Gastroesophageal sphincter (tissue), 4 donors: ENCODE measurements around the gene GCSAM. TPM values are rescaled to one million over a fixed set of nuclear protein-coding genes. Genes with fewer than 3 reads are reported as not detected.

Source experiments
- ATAC-seq: fragments of 150-250 bp; one replicate; pipeline ENCODE4 v1.9.1; 2016; ENCODE audit warnings: mild to moderate bottlenecking, moderate library complexity
- H3K27ac ChIP-seq, 4 donors: fragments of 200-600 bp; sonication (generic) in 3 of 4; 1 replicate in 3 of 4; 2 replicates in 1 of 4; pipeline ENCODE4 v1.5.1; 2016 to 2019
- H3K27me3 ChIP-seq: fragments of 200-600 bp; sonication (generic); one replicate; pipeline ENCODE4 v1.5.1; 2019
- H3K36me3 ChIP-seq, 2 donors: fragments of 200-600 bp; sonication (generic); one replicate each; pipeline ENCODE4 v1.5.1; 2019; ENCODE audit warnings: control low read depth in 1 of 2
- H3K4me1 ChIP-seq, 3 donors: fragments of 200-600 bp; sonication (generic); 1 replicate in 2 of 3; 2 replicates in 1 of 3; pipeline ENCODE4 v1.5.1; 2016 to 2019; ENCODE audit warnings: control low read depth in 2 of 3
- H3K4me3 ChIP-seq, 2 donors: fragments of 200-600 bp; sonication (generic); one replicate each; pipeline ENCODE4 v1.5.1; 2019; ENCODE audit warnings: mild to moderate bottlenecking in 1 of 2, moderate library complexity in 1 of 2
- H3K9me3 ChIP-seq, 3 donors: fragments of 200-600 bp; sonication (generic); one replicate each; pipeline ENCODE4 v1.5.1; 2017 to 2019; ENCODE audit warnings: control low read depth in 2 of 3
- CTCF ChIP-seq, 4 experiments: fragments of 200-600 bp in 2 of 4; fragments of 450-650 bp in 2 of 4; sonication (generic) in 1 of 4; IDR thresholded peaks; one replicate each; pipeline ENCODE4 v1.5.1; 2017 to 2019; ENCODE audit warnings: antibody characterized with exemption in 4 of 4, mild to moderate bottlenecking in 2 of 4, moderate library complexity in 2 of 4
- EP300 ChIP-seq: sonication (generic); formaldehyde crosslinking; IDR thresholded peaks from one replicate; pipeline ENCODE4 v1.6.1; 2017; ENCODE audit warnings: antibody characterized with exemption, mild to moderate bottlenecking
- POLR2A ChIP-seq, 2 donors: fragments of 450-650 bp; IDR thresholded peaks; one replicate each; pipeline ENCODE4 v1.6.1; 2017; ENCODE audit warnings: antibody characterized with exemption in 2 of 2, mild to moderate bottlenecking in 2 of 2, moderate library complexity in 1 of 2
- POLR2AphosphoS5 ChIP-seq: sonication (generic); formaldehyde crosslinking; IDR thresholded peaks from one replicate; pipeline ENCODE4 v1.6.1; 2017; ENCODE audit warnings: antibody characterized with exemption
- WGBS, 2 donors: methylation state at CpG; one replicate each; pipeline ENCODE4 v1.1.5; 2018; ENCODE audit warnings: low coverage in 1 of 2; 5-methylcytosine and 5-hydroxymethylcytosine counted together
- total RNA-seq, 4 donors: library from RNA; depleted of rRNA; stranded (reverse); fragments of >200 nt; gene quantifications; one replicate each; pipeline ENCODE4 v1.1.0, GENCODE V29; 2016

GCSAM gene
- total RNA-seq, 4 donors from 2014 or later: 0.42 TPM; not detected in 3

- no peaks in the 10 kb centered on the region for H3K36me3 ChIP-seq
- H3K9me3 ChIP-seq: no peaks in the 10 kb centered on the region
- TF ChIP-seq POLR2AphosphoS5: no peak
- 92 to 100% methylated on average over 3 of the region's 3 CpGs for WGBS, 2 donors
- H3K27me3 ChIP-seq: no peaks in the 10 kb centered on the region
- H3K4me3 ChIP-seq: no peak overlapping the region
- no peak for ATAC-seq
- no peaks in the 10 kb centered on the region for H3K4me1 ChIP-seq
- H3K27ac ChIP-seq: no peak overlapping the region
These were observed 1.9 kb downstream of the GCSAM start for GRCh38 chr3:112131111-112131510.

- ATAC-seq: no peak
- 93% methylated on average over 3 of the region's 3 CpGs; no CpG with 5 or more reads in 1 of the 2 donors for WGBS, 2 donors
- no peak overlapping the region for H3K4me3 ChIP-seq
These were observed 2.4 kb downstream of the GCSAM start for GRCh38 chr3:112130638-112130993.

GRCh38 chr3:112129925-112130637 lies 3.0 kb downstream of the GCSAM start:
- Histone ChIP-seq H3K36me3 (no peaks in the 10 kb centered on the region), H3K27ac (no peak overlapping the region), H3K4me1 (no peaks in the 10 kb centered on the region), H3K9me3 (no peaks in the 10 kb centered on the region), H3K27me3 (no peaks in the 10 kb centered on the region), H3K4me3 (no peak overlapping the region)
- WGBS, 2 donors: 86 to 97% methylated on average over 3 to 4 of the region's 4 CpGs
- ATAC-seq: no peak
- TF ChIP-seq CTCF (IDR thresholded peaks at IDR 0.05): no peak
- no peak for TF ChIP-seq POLR2AphosphoS5
- no peak for TF ChIP-seq POLR2A (IDR thresholded peaks at IDR 0.05)
- no peak for TF ChIP-seq EP300

More at GRCh38 chr3:112130638-112130993, 2.4 kb downstream of the GCSAM start:
- H3K27me3 ChIP-seq: no peaks in the 10 kb centered on the region
- H3K36me3 ChIP-seq: no peaks in the 10 kb centered on the region
- H3K27ac ChIP-seq: no peak overlapping the region
- TF ChIP-seq CTCF (IDR thresholded peaks at IDR 0.05): no peak
- TF ChIP-seq POLR2A (IDR thresholded peaks at IDR 0.05): no peak
- TF ChIP-seq POLR2AphosphoS5: no peak
- H3K4me1 ChIP-seq: no peaks in the 10 kb centered on the region
- H3K9me3 ChIP-seq: no peaks in the 10 kb centered on the region

GRCh38 chr3:112128843-112129727 lies 4.0 kb downstream of the GCSAM start:
- TF ChIP-seq CTCF (IDR thresholded peaks at IDR 0.05) (no peak), POLR2AphosphoS5 (no peak), POLR2A (IDR thresholded peaks at IDR 0.05) (no peak), EP300 (no peak)
- Histone ChIP-seq H3K4me3 (no peak overlapping the region), H3K9me3 (no peaks in the 10 kb centered on the region), H3K27ac (no peak overlapping the region), H3K36me3 (no peaks in the 10 kb centered on the region), H3K4me1 (no peaks in the 10 kb centered on the region), H3K27me3 (no peaks in the 10 kb centered on the region)
- ATAC-seq: no peak
- WGBS, 2 donors: 58 to 70% methylated on average over 7 of the region's 7 CpGs

GRCh38 chr3:112127522-112128494 lies 5.2 kb downstream of the GCSAM start:
- 62 to 65% methylated on average over 9 to 10 of the region's 10 CpGs for WGBS, 2 donors
- ATAC-seq: no peak
- H3K27ac ChIP-seq: no peak overlapping the region
- no peak overlapping the region for H3K4me3 ChIP-seq
- H3K36me3 ChIP-seq: no peaks in the 10 kb centered on the region
- TF ChIP-seq POLR2AphosphoS5 (no peak), POLR2A (IDR thresholded peaks at IDR 0.05) (no peak), CTCF (IDR thresholded peaks at IDR 0.05) (no peak), EP300 (no peak)
- H3K27me3 ChIP-seq: no peaks in the 10 kb centered on the region
- H3K9me3 ChIP-seq: no peaks in the 10 kb centered on the region
- H3K4me1 ChIP-seq: no peaks in the 10 kb centered on the region
